Endothelial cell of umbilical vein (primary cell): ENCODE measurements around the gene PPARD. TPM values are rescaled to one million over a fixed set of nuclear protein-coding genes. Genes with fewer than 3 reads are reported as not detected.

Source experiments
- Bru-seq: library from RNA; stranded (reverse); fragments of 400-500 nt; gene quantifications from one replicate; lab custom pipeline; 2021; lab: Mats Ljungman, UMichigan
- BruChase-seq, 2 experiments: library from RNA; stranded (reverse); fragments of 400-500 nt; gene quantifications; one replicate each; lab custom pipeline; 2021; lab: Mats Ljungman, UMichigan
- BruUV-seq: library from RNA; stranded (reverse); fragments of 400-500 nt; replicated peaks from 2 replicates; lab custom pipeline; 2021; lab: Mats Ljungman, UMichigan
- CTCF ChIA-PET: fragments of 300-600, 350-600 bp; sonication (Branson Sonifier 250); formaldehyde crosslinking; loops from one replicate; lab custom pipeline; 2021; ENCODE audit warnings: antibody characterized with exemption, inconsistent platforms; lab: Charles Lee
- POLR2A ChIA-PET: fragments of 300-600, 350-600 bp; sonication (Branson Sonifier 250); formaldehyde crosslinking; loops from one replicate; lab custom pipeline; 2021; ENCODE audit warnings: antibody characterized with exemption, inconsistent platforms; lab: Charles Lee
- DNase-seq: peaks from one replicate; pipeline ENCODE4 v3.0.0-alpha.2; 2011; ENCODE audit warnings: low read depth, low spot score
- FAIRE-seq: peaks from 2 replicates; lab custom pipeline; 2011; peaks lifted over from hg19 to GRCh38; lab: Jason Lieb, UNC
- H2AFZ ChIP-seq: 2 replicates; pipeline ENCODE4 v1.6.0; 2012; ENCODE audit warnings: low read depth, low read length, control low read depth, inconsistent platforms
- H3K27ac ChIP-seq: 2 replicates; pipeline ENCODE4 v1.5.1; 2011; ENCODE audit warnings: low read depth, mild to moderate bottlenecking, control low read depth, low read length, moderate library complexity; ENCODE audit not compliant: insufficient read depth
- H3K27me3 ChIP-seq, 2 experiments: 2 replicates each; pipeline versions ENCODE4 v1.6.0 to v1.6.1; 2011; ENCODE audit warnings: low read length in 2 of 2, mixed read lengths in 1 of 2; ENCODE audit not compliant: control insufficient read depth in 2 of 2, insufficient read depth in 2 of 2
- H3K36me3 ChIP-seq, 2 experiments: 2 replicates in 1 of 2; 3 replicates in 1 of 2; pipeline ENCODE4 v1.5.1; 2011; ENCODE audit warnings: low read length in 2 of 2, mild to moderate bottlenecking in 1 of 2, moderate library complexity in 1 of 2; ENCODE audit not compliant: control insufficient read depth in 2 of 2, insufficient read depth in 2 of 2; ENCODE audit errors: extremely low read depth in 1 of 2
- H3K4me1 ChIP-seq: 3 replicates; pipeline ENCODE4 v1.5.1; 2011; ENCODE audit warnings: mild to moderate bottlenecking, low read length; ENCODE audit not compliant: control insufficient read depth, insufficient read depth; ENCODE audit errors: extremely low read depth
- H3K4me2 ChIP-seq: 2 replicates; pipeline ENCODE4 v1.6.1; 2011; ENCODE audit warnings: low read length, control low read depth, mixed read lengths; ENCODE audit not compliant: insufficient read depth
- H3K4me3 ChIP-seq, 3 experiments: fragments of 200-600 bp in 1 of 3; sonication (generic), shearing (Covaris generic) in 1 of 3; replicated peaks in 1 of 3; 2 replicates each; pipeline ENCODE4 v1.5.1; 2011 to 2016; ENCODE audit warnings: control low read depth in 3 of 3, low read length in 3 of 3, mild to moderate bottlenecking in 2 of 3, inconsistent platforms in 1 of 3, low read depth in 1 of 3, moderate library complexity in 1 of 3; ENCODE audit not compliant: insufficient read depth in 1 of 3
- H3K79me2 ChIP-seq: 2 replicates; pipeline ENCODE4 v1.6.0; 2012; ENCODE audit warnings: low read length, inconsistent platforms; ENCODE audit not compliant: control insufficient read depth, insufficient read depth
- H3K9ac ChIP-seq: replicated peaks from 2 replicates; pipeline ENCODE3; 2011; ENCODE audit warnings: low read length, control low read depth; ENCODE audit not compliant: insufficient read depth; ENCODE audit errors: extremely low read depth
- H3K9me1 ChIP-seq: replicated peaks from 3 replicates; pipeline ENCODE4 v1.6.0; 2011; ENCODE audit warnings: mild to moderate bottlenecking, low read length; ENCODE audit not compliant: control insufficient read depth, insufficient read depth; ENCODE audit errors: extremely low read depth
- H3K9me3 ChIP-seq: replicated peaks from 2 replicates; pipeline ENCODE4 v1.5.1; 2012; ENCODE audit warnings: low read length, inconsistent platforms; ENCODE audit not compliant: control insufficient read depth, insufficient read depth
- H4K20me1 ChIP-seq: replicated peaks from 2 replicates; pipeline ENCODE3; 2011; ENCODE audit warnings: mild to moderate bottlenecking, low read length; ENCODE audit not compliant: control insufficient read depth, insufficient read depth; ENCODE audit errors: extremely low read depth
- GATA2 ChIP-seq: IDR thresholded peaks from 2 replicates; pipeline ENCODE4 v1.7.0; 2011; ENCODE audit warnings: low read depth, mild to moderate bottlenecking, moderate library complexity, mixed read lengths, low read length; ENCODE audit not compliant: insufficient read length, insufficient read depth
- POLR2A ChIP-seq: IDR thresholded peaks from 2 replicates; pipeline ENCODE4 v1.6.1; 2012; ENCODE audit warnings: low read depth, mild to moderate bottlenecking, control low read depth, low read length
- POLR2AphosphoS5 ChIP-seq: IDR thresholded peaks from 2 replicates; pipeline ENCODE4 v1.6.1; 2012; ENCODE audit warnings: low read depth, mild to moderate bottlenecking, control low read depth, low read length, moderate library complexity; ENCODE audit not compliant: insufficient read depth
- dilution Hi-C: fragments of 300-500 bp; cut with MboI; formaldehyde crosslinking; loops from one replicate; pipeline ENCODE4 v1.15.0; 2019; ENCODE audit warnings: low sequenced_read_pairs; ENCODE audit not compliant: extremely low pct_ligation_motif_present
- intact Hi-C: fragments of 100-400 bp; cut with micrococcal nuclease; formaldehyde crosslinking; loops from one replicate; pipeline ENCODE4 v1.10.0; 2022
- long read RNA-seq: library from polyadenylated mRNA; stranded (forward); transcript quantifications from one replicate; pipeline ENCODE4 v2.0.0, GENCODE V29; 2021
- polyA minus RNA-seq, 3 experiments: library from RNA; depleted of rRNA, polyadenylated mRNA; stranded (reverse); fragments of >200 nt; gene quantifications; 1 replicate in 1 of 3; 2 replicates in 2 of 3; pipeline ENCODE4 v1.2.3, GENCODE V29; 2011
- polyA plus RNA-seq, 4 experiments: library from polyadenylated mRNA; depleted of rRNA in 3 of 4; stranded (reverse) in 3 of 4; unstranded in 1 of 4; fragments of >200 nt; gene quantifications; 2 replicates each; pipeline versions ENCODE4 v1.2.1 to v1.2.3, GENCODE V29; 2011 to 2012; ENCODE audit warnings: missing spikeins in 1 of 4
- total RNA-seq: library from RNA; stranded (reverse); gene quantifications from 2 replicates; pipeline ENCODE4 v1.2.3, GENCODE V29; 2021
- TF ChIP-seq, protein P1 (sequence below): IDR thresholded peaks from 2 replicates; pipeline ENCODE4 v1.6.1; 2011; ENCODE audit not compliant: insufficient read depth, insufficient read length
- TF ChIP-seq, protein P2 (sequence below), 2 donors: IDR thresholded peaks; 1 replicate in 1 of 2; 2 replicates in 1 of 2; pipeline ENCODE4 v1.5.1; 2011; ENCODE audit warnings: low read length in 2 of 2, mild to moderate bottlenecking in 2 of 2, moderate library complexity in 2 of 2, control low read depth in 1 of 2, inconsistent platforms in 1 of 2, low read depth in 1 of 2; ENCODE audit not compliant: insufficient read depth in 1 of 2; ENCODE audit errors: extremely low read depth in 1 of 2

Gene PPARD
- total RNA-seq (23.4 and 29.2 TPM in 2 replicates), polyA plus RNA-seq (29.2 and 32.5 TPM in 2 replicates), polyA minus RNA-seq (21.0 and 22.8 TPM in 2 replicates), Bru-seq, nascent RNA (percentile 61 among the genes with signal in this experiment), BruChase-seq, experiment 1, labeled RNA remaining after a 6-hour chase (percentile 82 among the genes with signal in this experiment), BruChase-seq, experiment 2, labeled RNA remaining after a 2-hour chase (percentile 80 among the genes with signal in this experiment)
- polyA plus RNA-seq (2011; cell fraction: cytosol; rRNA removed), result 18.4 and 22.5 TPM in 2 replicates
- 23.4 and 24.6 TPM in 2 replicates for polyA plus RNA-seq (2011; cell fraction: nucleus; rRNA removed)
- polyA plus RNA-seq (2012), result 17.6 and 21.9 TPM in 2 replicates
- 4.2 TPM for polyA minus RNA-seq (2011; cell fraction: cytosol; rRNA and poly(A)+ RNA removed)
- 9.3 and 9.5 TPM in 2 replicates for polyA minus RNA-seq (2011; cell fraction: nucleus; rRNA and poly(A)+ RNA removed)
- long read RNA-seq, transcript PPARD-203 (8 exons, 3,747 nt), result major isoform, 9 of 44 reads
- long read RNA-seq, partial matches to known transcripts, result 21 of 44 reads
- long read RNA-seq, other reads (novel, unspliced or antisense), result 14 of 44 reads

DNA sequence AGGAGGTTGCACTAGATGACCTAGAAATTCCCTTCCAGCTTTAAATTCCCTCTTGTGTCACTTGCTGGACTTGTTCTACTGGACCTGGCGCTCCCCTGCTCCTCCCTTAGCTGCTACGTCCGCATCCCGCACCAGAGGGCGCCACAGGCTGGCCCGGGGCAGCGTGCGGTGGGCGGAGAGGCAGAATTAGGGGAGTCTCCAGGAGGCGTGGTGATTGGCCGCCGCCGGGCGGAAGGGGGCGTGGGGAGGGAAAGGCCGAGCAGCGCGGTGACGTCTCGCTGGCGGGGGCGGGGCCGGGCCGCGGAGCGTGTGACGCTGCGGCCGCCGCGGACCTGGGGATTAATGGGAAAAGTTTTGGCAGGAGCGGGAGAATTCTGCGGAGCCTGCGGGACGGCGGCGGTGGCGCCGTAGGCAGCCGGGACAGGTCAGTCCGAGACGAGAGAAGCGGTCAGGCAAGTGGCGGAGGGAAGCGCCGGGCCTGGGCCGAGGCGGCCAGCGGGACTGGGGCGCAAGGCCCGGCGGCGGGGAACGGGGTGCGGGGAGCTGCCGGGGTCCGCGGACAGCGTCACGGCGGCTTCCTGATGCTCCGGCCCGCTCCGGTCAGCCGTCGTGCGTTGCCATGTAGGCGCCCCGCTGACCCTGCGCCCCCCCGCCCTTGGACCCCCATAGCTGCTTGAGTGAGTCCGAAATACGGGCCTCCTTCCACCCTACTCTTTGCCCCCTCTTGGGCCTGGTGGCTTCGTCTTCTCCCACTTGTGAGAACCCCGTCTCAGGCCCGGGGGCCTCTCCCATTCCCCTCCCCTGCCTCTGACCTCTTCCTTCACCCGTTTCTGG, at the start of gene PPARD:
Gene PPARD (plus strand): TSS at position 301 of the 834 bp plus-strand sequence. CDS start 68,530 bp downstream, outside the sequence.
- no peaks in the 10 kb centered on the region for H3K9me3 ChIP-seq
- H3K4me1 ChIP-seq, result peaks cover 14% of the 10 kb centered on the region
- peaks cover 2 to 8% of the 10 kb centered on the region in 2 experiments for H3K36me3 ChIP-seq
- BruUV-seq, result no TSS peak
- peaks cover 0 to 4% of the 10 kb centered on the region in 2 experiments for H3K27me3 ChIP-seq
- H3K27ac ChIP-seq, result peak within 1 kb of the TSS; percentile 58
- dilution Hi-C loops, result no loop called here
- no peak for TF ChIP-seq GATA2
- TF ChIP-seq, protein P1, sequence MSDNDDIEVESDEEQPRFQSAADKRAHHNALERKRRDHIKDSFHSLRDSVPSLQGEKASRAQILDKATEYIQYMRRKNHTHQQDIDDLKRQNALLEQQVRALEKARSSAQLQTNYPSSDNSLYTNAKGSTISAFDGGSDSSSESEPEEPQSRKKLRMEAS, result peak; percentile 23
- peak; percentile 74 for TF ChIP-seq POLR2A
- TF ChIP-seq, protein P2, sequence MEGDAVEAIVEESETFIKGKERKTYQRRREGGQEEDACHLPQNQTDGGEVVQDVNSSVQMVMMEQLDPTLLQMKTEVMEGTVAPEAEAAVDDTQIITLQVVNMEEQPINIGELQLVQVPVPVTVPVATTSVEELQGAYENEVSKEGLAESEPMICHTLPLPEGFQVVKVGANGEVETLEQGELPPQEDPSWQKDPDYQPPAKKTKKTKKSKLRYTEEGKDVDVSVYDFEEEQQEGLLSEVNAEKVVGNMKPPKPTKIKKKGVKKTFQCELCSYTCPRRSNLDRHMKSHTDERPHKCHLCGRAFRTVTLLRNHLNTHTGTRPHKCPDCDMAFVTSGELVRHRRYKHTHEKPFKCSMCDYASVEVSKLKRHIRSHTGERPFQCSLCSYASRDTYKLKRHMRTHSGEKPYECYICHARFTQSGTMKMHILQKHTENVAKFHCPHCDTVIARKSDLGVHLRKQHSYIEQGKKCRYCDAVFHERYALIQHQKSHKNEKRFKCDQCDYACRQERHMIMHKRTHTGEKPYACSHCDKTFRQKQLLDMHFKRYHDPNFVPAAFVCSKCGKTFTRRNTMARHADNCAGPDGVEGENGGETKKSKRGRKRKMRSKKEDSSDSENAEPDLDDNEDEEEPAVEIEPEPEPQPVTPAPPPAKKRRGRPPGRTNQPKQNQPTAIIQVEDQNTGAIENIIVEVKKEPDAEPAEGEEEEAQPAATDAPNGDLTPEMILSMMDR (IDR thresholded peaks at IDR 0.05; ENCODE audit: extremely low read depth in 1 of 2, insufficient read depth in 1 of 2, low read depth in 1 of 2, low read length in 2 of 2), result peak; percentile 95 to 97
- TF ChIP-seq POLR2AphosphoS5, result peak; percentile 80
- peaks cover 2% of the 10 kb centered on the region for H4K20me1 ChIP-seq
- H2AFZ ChIP-seq, result peak within 1 kb of the TSS; percentile 61
- H3K9me1 ChIP-seq, result no peaks in the 10 kb centered on the region
- peak; percentile 97 for DNase-seq
- FAIRE-seq, result peak; percentile 94
- ChIA-PET CTCF (interaction anchor here (0.7 to 6.9 kb wide), 27 partner anchors 10 to 139 kb away, joined by 3 to 270 read pairs (median 5); partner anchors contain the start of genes DEF6, FANCE and RPL10A), POLR2A (interaction anchor here (0.6 to 1.6 kb wide), 4 partner anchors 83 to 1916 kb away, joined by 3 to 6 read pairs (median 6); partner anchors contain the start of gene RPL10A)
- intact Hi-C loops, result loop anchor here (1.0 kb wide), 8 partner anchors 28 to 126 kb away; partner anchors contain the start of genes DEF6 and RPL10A
- H3K4me2 ChIP-seq, result peak within 1 kb of the TSS; percentile 95
- H3K79me2 ChIP-seq, result peaks cover 43% of the 10 kb centered on the region
- H3K9ac ChIP-seq, result peak within 1 kb of the TSS; percentile 90
- H3K4me3 ChIP-seq, result peak within 1 kb of the TSS; percentile 47 to 75 (median 70)
